HepG2 (cell line): ENCODE measurements around the gene AUH. TPM values are rescaled to one million over a fixed set of nuclear protein-coding genes. Genes with fewer than 3 reads are reported as not detected.

Source experiments
- ARNT ChIP-seq: fragments of 450-650 bp; IDR thresholded peaks from 2 replicates; pipeline ENCODE4 v1.6.1; 2017
- BRD4 ChIP-seq: sonication (generic); formaldehyde crosslinking; IDR thresholded peaks from 2 replicates; pipeline ENCODE4 v1.4.0; 2020; ENCODE audit warnings: missing genetic modification reagents
- CEBPG ChIP-seq: IDR thresholded peaks from 2 replicates; pipeline ENCODE4 v1.6.1; 2016
- ELK4 ChIP-seq: sonication (generic); formaldehyde crosslinking; IDR thresholded peaks from 2 replicates; pipeline ENCODE4 v1.9.0; 2021; ENCODE audit warnings: missing genetic modification reagents, borderline replicate concordance
- ETS1 ChIP-seq: sonication (generic); formaldehyde crosslinking; IDR thresholded peaks from 2 replicates; pipeline ENCODE4 v1.4.0; 2020; ENCODE audit warnings: missing genetic modification reagents
- FIP1L1 ChIP-seq: fragments of 200-400 bp; formaldehyde crosslinking; IDR thresholded peaks from 2 replicates; pipeline ENCODE4 v1.6.1; 2018; ENCODE audit warnings: low read depth, mild to moderate bottlenecking, low read length, moderate library complexity, borderline replicate concordance; ENCODE audit not compliant: insufficient read depth
- HDAC1 ChIP-seq: sonication (generic); formaldehyde crosslinking; IDR thresholded peaks from 2 replicates; pipeline ENCODE4 v1.5.1; 2020; ENCODE audit warnings: mild to moderate bottlenecking, missing genetic modification reagents
- KDM3A ChIP-seq: IDR thresholded peaks from 2 replicates; pipeline ENCODE4 v1.6.1; 2018; ENCODE audit warnings: low read depth, missing compliant biosample characterization
- SP1 ChIP-seq, 2 experiments: fragments of 450-650 bp in 1 of 2; sonication (generic) in 1 of 2; formaldehyde crosslinking in 1 of 2; IDR thresholded peaks; 2 replicates each; pipeline versions ENCODE4 v1.4.0 to v1.6.1; 2016 to 2020; ENCODE audit warnings: missing genetic modification reagents in 1 of 2
- YY1 ChIP-seq: IDR thresholded peaks from 2 replicates; pipeline ENCODE4 v1.6.1; 2011; ENCODE audit warnings: low read length, low read depth, moderate library complexity, mild to moderate bottlenecking; ENCODE audit not compliant: insufficient read depth, insufficient replicate concordance
- ZBTB2 ChIP-seq: sonication (generic); formaldehyde crosslinking; IDR thresholded peaks from 2 replicates; pipeline ENCODE4 v1.8.0; 2022; ENCODE audit warnings: low read depth, missing genetic modification reagents
- ZBTB4 ChIP-seq: sonication (generic); formaldehyde crosslinking; IDR thresholded peaks from 2 replicates; pipeline ENCODE4 v1.4.0; 2020; ENCODE audit warnings: missing genetic modification reagents, mild to moderate bottlenecking, borderline replicate concordance
- ZFP1 ChIP-seq: IDR thresholded peaks from 2 replicates; pipeline ENCODE4 v1.6.1; 2016
- ZNF142 ChIP-seq: sonication (generic); formaldehyde crosslinking; IDR thresholded peaks from 2 replicates; pipeline ENCODE4 v1.4.0; 2020; ENCODE audit warnings: missing genetic modification reagents
- ZNF337 ChIP-seq: sonication (generic); formaldehyde crosslinking; IDR thresholded peaks from 2 replicates; pipeline ENCODE4 v1.5.1; 2020; ENCODE audit warnings: missing genetic modification reagents, low read depth, mild to moderate bottlenecking, borderline replicate concordance
- ZNF614 ChIP-seq: IDR thresholded peaks from 2 replicates; pipeline ENCODE4 v1.6.1; 2018; ENCODE audit warnings: missing biosample characterization, missing genetic modification reagents, inconsistent platforms, borderline replicate concordance
- polyA plus RNA-seq, 8 experiments: library from polyadenylated mRNA; depleted of rRNA in 3 of 8; stranded (reverse) in 7 of 8; unstranded in 1 of 8; fragments of >200 nt; fragmentation: Illumina TruSeq in 4 of 8; extraction: Trizol in 4 of 8; gene quantifications; 2 replicates each; pipeline versions ENCODE4 v1.2.1 to v1.2.3, GENCODE V29; 2011 to 2016; ENCODE audit warnings: low read depth in 4 of 8, missing spikeins in 1 of 8, mixed read lengths in 1 of 8; ENCODE audit not compliant: insufficient read depth in 1 of 8
- total RNA-seq, 5 experiments: library from RNA; depleted of rRNA; stranded (reverse); fragments of >200 nt; fragmentation: Illumina TruSeq; extraction: Trizol; gene quantifications; 2 replicates each; pipeline ENCODE4 v1.2.3, GENCODE V29; 2016; ENCODE audit warnings: low read depth in 1 of 5

AUH gene
- total and polyA plus RNA-seq, 2 of the 13 experiments (the other 11 are each of a cell fraction or from before 2014, with no cell fraction given): 25.8 to 31.9 TPM

- TF ChIP-seq FIP1L1: no peak; the same call in 1 of the 2 replicates
- TF ChIP-seq ZFP1 (CRISPR knock-in tag): no peak
- TF ChIP-seq ZBTB4 (CRISPR knock-in tag): no peak
- TF ChIP-seq BRD4 (CRISPR knock-in tag): no peak; the same call in 1 of the 2 replicates
- TF ChIP-seq CEBPG (CRISPR knock-in tag): no peak
- no peak; the same call in 1 of the 2 replicates for TF ChIP-seq ZNF142 (CRISPR knock-in tag)
- TF ChIP-seq YY1: peak; percentile 50
- no peak for TF ChIP-seq ELK4 (CRISPR knock-in tag)
- TF ChIP-seq ARNT: no peak
- TF ChIP-seq ETS1: no peak
- no peak for TF ChIP-seq SP1 (IDR thresholded peaks at IDR 0.05)
- no peak; the same call in 1 of the 2 replicates for TF ChIP-seq SP1 (CRISPR knock-in tag; IDR thresholded peaks at IDR 0.05)
- TF ChIP-seq HDAC1 (CRISPR knock-in tag): no peak
- no peak for TF ChIP-seq ZBTB2 (CRISPR knock-in tag)
- no peak; the same call in 1 of the 2 replicates for TF ChIP-seq ZNF337 (CRISPR knock-in tag)
- TF ChIP-seq ZNF614 (CRISPR knock-in tag): no peak
- no peak for TF ChIP-seq KDM3A (CRISPR knock-in tag)
These were observed 168.5 kb downstream of the AUH start (continued) for GRCh38 chr9:91193087-91193657.
